HCT116 (cell line): ENCODE measurements around the gene LIPM. TPM values are rescaled to one million over a fixed set of nuclear protein-coding genes. Genes with fewer than 3 reads are reported as not detected.

Source experiments
- ATAC-seq: fragments of 200-7000 bp; cut with Tn5 transposase; 2 replicates; pipeline ENCODE4 v1.9.1; 2020; ENCODE audit warnings: mild to moderate bottlenecking, moderate library complexity
- BruUV-seq: library from RNA; stranded (reverse); fragments of 400-500 nt; replicated peaks from 2 replicates; lab custom pipeline; 2021; lab: Mats Ljungman, UMichigan
- CTCF ChIA-PET: fragments of 300-600 bp; sonication (Branson Sonifier 250); formaldehyde crosslinking; loops from one replicate; lab custom pipeline; 2021; ENCODE audit warnings: antibody characterized with exemption; lab: Charles Lee
- POLR2A ChIA-PET: fragments of 300-600, 350-600 bp; sonication (Branson Sonifier 250); formaldehyde crosslinking; loops from one replicate; lab custom pipeline; 2021; ENCODE audit warnings: antibody characterized with exemption; lab: Charles Lee
- RAD21 ChIA-PET, 2 experiments: fragments of 300-600 bp; sonication (Branson Sonifier 250); formaldehyde crosslinking; loops; one replicate each; lab custom pipeline; 2023; ENCODE audit warnings: low total read pairs in 2 of 2; ENCODE audit not compliant: uncharacterized antibody in 2 of 2, unreplicated experiment in 2 of 2, low non-redundant PET in 1 of 2; lab: Charles Lee
- DNase-seq: peaks from one replicate; pipeline ENCODE4 v3.0.0-alpha.2; 2010; ENCODE audit warnings: low read depth, low spot score
- H2AFZ ChIP-seq: fragments of 200-600 bp; shearing (Covaris generic), sonication (generic); 2 replicates; pipeline ENCODE4 v1.6.1; 2017; ENCODE audit warnings: low read depth, mixed run types, mixed read lengths, antibody characterized with exemption, low read length; ENCODE audit not compliant: poor library complexity, severe bottlenecking
- H3K27ac ChIP-seq: 2 replicates; pipeline ENCODE4 v1.5.1; 2012; ENCODE audit warnings: low read depth, low read length
- H3K27me3 ChIP-seq: fragments of 200-600 bp; sonication (generic); 2 replicates; pipeline ENCODE4 v1.6.1; 2016; ENCODE audit warnings: mixed run types, low read length, mixed read lengths; ENCODE audit not compliant: insufficient read depth
- H3K36me3 ChIP-seq, 2 experiments: fragments of 200-500 bp in 1 of 2; fragments of 200-600 bp in 1 of 2; sonication (Bioruptor generic) in 1 of 2; sonication (generic) in 1 of 2; 2 replicates each; pipeline versions ENCODE4 v1.5.1 to v1.6.1; 2014 to 2016; ENCODE audit warnings: low read length in 2 of 2, inconsistent platforms in 1 of 2, mixed read lengths in 1 of 2, mixed run types in 1 of 2; ENCODE audit not compliant: insufficient read depth in 2 of 2, control insufficient read depth in 1 of 2
- H3K4me1 ChIP-seq, 2 experiments: fragments of 200-600 bp in 1 of 2; sonication (generic) in 1 of 2; 2 replicates each; pipeline versions ENCODE4 v1.5.1 to v1.6.1; 2012 to 2017; ENCODE audit warnings: low read length in 2 of 2, inconsistent platforms in 1 of 2, mild to moderate bottlenecking in 1 of 2, mixed read lengths in 1 of 2, mixed run types in 1 of 2, moderate library complexity in 1 of 2; ENCODE audit not compliant: insufficient read depth in 2 of 2, control insufficient read depth in 1 of 2
- H3K4me2 ChIP-seq: fragments of 200-600 bp; sonication (generic); 2 replicates; pipeline ENCODE4 v1.6.1; 2017; ENCODE audit warnings: mixed run types, low read length, mixed read lengths
- H3K4me3 ChIP-seq, 2 experiments: fragments of 200-600 bp in 1 of 2; sonication (generic) in 1 of 2; replicated peaks in 1 of 2; 2 replicates each; pipeline ENCODE4 v1.5.1; 2011 to 2016; ENCODE audit warnings: low read length in 2 of 2, control low read depth in 1 of 2, low read depth in 1 of 2, mild to moderate bottlenecking in 1 of 2, mixed read lengths in 1 of 2, mixed run types in 1 of 2
- H3K79me2 ChIP-seq: fragments of 200-600 bp; sonication (generic); 2 replicates; pipeline ENCODE4 v1.6.1; 2017; ENCODE audit warnings: mild to moderate bottlenecking, mixed run types, low read length, moderate library complexity, mixed read lengths; ENCODE audit not compliant: insufficient read depth
- H3K9ac ChIP-seq: fragments of 200-600 bp; sonication (generic); 2 replicates; pipeline ENCODE4 v1.6.1; 2016; ENCODE audit warnings: low read length, mixed read lengths
- H3K9me2 ChIP-seq: fragments of 200-600 bp; sonication (generic), shearing (Covaris generic); 2 replicates; pipeline ENCODE4 v1.6.1; 2017; ENCODE audit warnings: mixed run types, mild to moderate bottlenecking, moderate library complexity; ENCODE audit not compliant: insufficient read depth
- H3K9me3 ChIP-seq, 2 experiments: fragments of 200-500 bp in 1 of 2; fragments of 200-600 bp in 1 of 2; sonication (Bioruptor generic) in 1 of 2; sonication (generic) in 1 of 2; 2 replicates each; pipeline ENCODE4 v1.6.1; 2014 to 2017; ENCODE audit warnings: low read length in 2 of 2, mixed read lengths in 2 of 2, inconsistent platforms in 1 of 2, low read depth in 1 of 2, mild to moderate bottlenecking in 1 of 2, mixed run types in 1 of 2, moderate library complexity in 1 of 2; ENCODE audit not compliant: control insufficient read depth in 1 of 2, insufficient read depth in 1 of 2
- H4K20me1 ChIP-seq: fragments of 200-600 bp; sonication (generic), shearing (Covaris generic); 2 replicates; pipeline ENCODE4 v1.6.1; 2017; ENCODE audit warnings: mixed run types, mild to moderate bottlenecking, moderate library complexity; ENCODE audit not compliant: insufficient read depth
- ATF3 ChIP-seq: IDR thresholded peaks from 2 replicates; pipeline ENCODE4 v1.6.1; 2012
- CTCF ChIP-seq, 3 experiments: fragments of 200-600 bp in 1 of 3; sonication (generic) in 1 of 3; IDR thresholded peaks in 2 of 3; conservative IDR thresholded peaks in 1 of 3; 2 replicates each; pipeline ENCODE4 v1.5.1; 2012 to 2017; ENCODE audit warnings: low read depth in 2 of 3, low read length in 2 of 3, antibody characterized with exemption in 1 of 3, borderline replicate concordance in 1 of 3, control low read depth in 1 of 3, mild to moderate bottlenecking in 1 of 3, mixed read lengths in 1 of 3, mixed run types in 1 of 3, moderate library complexity in 1 of 3; ENCODE audit not compliant: insufficient read depth in 1 of 3
- EGR1 ChIP-seq: IDR thresholded peaks from 2 replicates; pipeline ENCODE4 v1.6.1; 2012; ENCODE audit warnings: low read depth
- EZH2phosphoT487 ChIP-seq: fragments of 200-600 bp; IDR thresholded peaks from 2 replicates; pipeline ENCODE4 v1.6.1; 2018; ENCODE audit warnings: antibody characterized with exemption, borderline replicate concordance
- FOSL1 ChIP-seq: IDR thresholded peaks from 2 replicates; pipeline ENCODE4 v1.6.1; 2012; ENCODE audit warnings: low read depth
- JUND ChIP-seq: IDR thresholded peaks from 2 replicates; pipeline ENCODE4 v1.6.1; 2012
- RAD21 ChIP-seq: IDR thresholded peaks from 2 replicates; pipeline ENCODE4 v1.6.1; 2012; ENCODE audit warnings: low read depth, mild to moderate bottlenecking
- REST ChIP-seq: IDR thresholded peaks from 2 replicates; pipeline ENCODE4 v1.6.1; 2012; ENCODE audit warnings: low read depth
- SIN3A ChIP-seq: IDR thresholded peaks from 2 replicates; pipeline ENCODE4 v1.6.1; 2012; ENCODE audit warnings: low read depth
- SP1 ChIP-seq: IDR thresholded peaks from 2 replicates; pipeline ENCODE4 v1.6.1; 2012; ENCODE audit warnings: low read depth
- ZBTB33 ChIP-seq: IDR thresholded peaks from 2 replicates; pipeline ENCODE4 v1.6.1; 2011; ENCODE audit warnings: mild to moderate bottlenecking, low read length, moderate library complexity; ENCODE audit not compliant: insufficient replicate concordance; ENCODE audit errors: extremely low read depth
- intact Hi-C: fragments of 100-400 bp; cut with micrococcal nuclease; formaldehyde crosslinking; loops from 2 replicates; pipeline ENCODE4 v1.10.0; 2022
- total RNA-seq: library from RNA; stranded (reverse); gene quantifications from one replicate; pipeline ENCODE4 v1.2.1, GENCODE V29; 2021; ENCODE audit not compliant: unreplicated experiment

LIPM gene
- total RNA-seq, 1 experiment from 2014 or later = not detected

- no peak for ATAC-seq
- intact Hi-C loops = no loop called here
- no peaks in the 10 kb centered on the region for H3K27me3 ChIP-seq
- ChIA-PET RAD21 (no interaction called here), CTCF (no interaction called here), POLR2A (no interaction called here)
- H3K4me2 ChIP-seq = no peak overlapping the region
- H4K20me1 ChIP-seq = no peaks in the 10 kb centered on the region
- BruUV-seq = no TSS peak
- no peak overlapping the region for H2AFZ ChIP-seq
- no peaks in the 10 kb centered on the region for H3K36me3 ChIP-seq
- DNase-seq = no peak
- no peaks in the 10 kb centered on the region for H3K4me1 ChIP-seq
- no peak overlapping the region for H3K4me3 ChIP-seq
- H3K9me3 ChIP-seq = no peaks in the 10 kb centered on the region
- no peak overlapping the region for H3K27ac ChIP-seq
- peaks cover 3% of the 10 kb centered on the region; the same call in 1 of the 2 replicates for H3K9me2 ChIP-seq
- H3K9ac ChIP-seq = no peak overlapping the region
- TF ChIP-seq EZH2phosphoT487 = no peak
- no peak for TF ChIP-seq ZBTB33
- no peak for TF ChIP-seq SP1
- no peak for TF ChIP-seq REST
- TF ChIP-seq FOSL1 = no peak
- no peak for TF ChIP-seq JUND
- TF ChIP-seq RAD21 = no peak
- TF ChIP-seq EGR1 = no peak
- TF ChIP-seq SIN3A = no peak
- no peak for TF ChIP-seq CTCF (IDR thresholded peaks at IDR 0.05 in 2 of 3, conservative IDR thresholded peaks at IDR 0.05 in 1 of 3; ENCODE audit: borderline replicate concordance in 1 of 3, insufficient read depth in 1 of 3, low read depth in 2 of 3, low read length in 2 of 3)
- TF ChIP-seq ATF3 = no peak
- no peaks in the 10 kb centered on the region for H3K79me2 ChIP-seq
Observed at GRCh38 chr10:88866454-88866853, 63.9 kb downstream of the LIPM start.
